Uterine smooth muscle cell (primary cell): ENCODE results near the gene OR5A1. TPM values are rescaled to one million over a fixed set of nuclear protein-coding genes. Genes with fewer than 3 reads are reported as not detected.

Experiments
- total RNA-seq: library from RNA; depleted of rRNA; stranded (reverse); fragments of >200 nt; gene quantifications from 2 replicates; pipeline ENCODE4 v1.2.3, GENCODE V29; 2014

OR5A1 gene
- total RNA-seq: not detected in 2 replicates

GRCh38 chr11:59436169-59436568 is at the start of gene OR5A1:
Gene OR5A1, plus strand, starts transcription at chr11:59436469. Its CDS starts 6,700 bp downstream, at chr11:59443169.

DNA sequence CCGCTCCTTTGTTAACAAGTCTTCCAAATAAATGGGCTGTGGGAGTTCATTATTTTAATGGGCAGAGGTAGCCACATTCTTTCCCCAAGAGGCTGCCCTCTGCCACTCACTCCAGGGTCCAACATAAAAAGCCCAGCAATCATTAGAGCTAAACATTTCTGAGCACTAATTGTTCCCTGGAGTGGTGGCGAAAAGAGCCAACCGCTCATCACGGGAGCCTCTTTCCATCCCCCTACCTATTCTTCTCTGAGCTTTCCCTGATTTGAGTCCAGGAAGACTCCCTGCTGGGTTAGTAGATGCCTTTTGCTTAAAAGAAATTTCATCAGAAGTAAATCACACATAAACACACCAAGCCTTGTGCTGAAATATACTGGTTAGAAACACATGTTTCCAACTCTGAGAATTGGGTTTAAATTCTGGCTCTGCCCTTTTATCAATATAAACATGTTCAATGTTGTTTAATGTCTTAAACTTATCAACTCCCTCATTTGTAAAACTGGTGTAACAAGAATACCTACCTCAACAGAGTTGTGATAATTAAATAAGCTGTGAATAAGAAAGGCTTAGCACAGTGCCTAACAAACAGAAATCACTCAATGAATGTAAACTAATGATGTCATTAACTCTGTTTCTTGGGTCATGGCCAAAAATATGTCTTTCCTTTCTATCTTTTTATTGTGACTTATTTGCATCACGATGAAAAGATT is 9.8 kb upstream of the OR5A1 start, which contains the start of gene OR5A2:
Gene OR5A2, minus strand, starts transcription at position 53 of the 707 bp plus-strand sequence. CDS start 3,460 bp downstream, outside the sequence.

GRCh38 chr11:59456661-59457060 is 20.4 kb downstream of the OR5A1 start, which contains the start of gene OR4D6:
Gene OR4D6, plus strand, starts transcription at chr11:59456961. Its CDS starts 0 bp downstream, at chr11:59456961.

DNA sequence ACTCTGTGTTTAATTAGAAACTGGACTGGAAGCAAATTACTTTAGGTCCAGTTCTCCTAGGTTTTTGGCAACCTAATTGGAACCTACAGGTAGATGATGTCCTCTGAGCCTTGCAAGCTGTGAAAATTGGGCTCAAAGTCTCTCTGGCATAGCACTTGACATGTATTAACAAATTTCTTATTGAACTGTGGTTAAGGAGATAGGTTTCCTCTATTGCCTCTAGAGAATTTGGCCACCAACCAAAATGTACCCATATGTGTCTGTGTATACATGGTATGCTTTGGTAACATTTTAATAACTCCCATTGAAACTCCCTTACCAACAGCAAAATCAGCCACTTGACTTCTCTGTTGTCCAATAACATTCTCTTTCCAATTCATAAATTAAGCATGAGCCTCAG is 36.7 kb downstream of the OR5A1 start, which contains the start of gene OR4D10:
Gene OR4D10, plus strand, starts transcription at position 301 of the 400 bp plus-strand sequence. CDS start 4,115 bp downstream, outside the sequence.

Other genes with a start within 250 kb of the OR5A1 start
- not detected in 2 replicates for gene MPEG1, start 223.5 kb upstream of the OR5A1 start, total RNA-seq
- gene OR5AN1, start 77.6 kb upstream of the OR5A1 start, total RNA-seq: not detected in 2 replicates
- not detected in 2 replicates for gene OR5A2, start 10.1 kb upstream of the OR5A1 start, total RNA-seq
- gene OR4D6, start 20.5 kb downstream of the OR5A1 start, total RNA-seq: not detected in 2 replicates
- gene OR4D10, start 36.8 kb downstream of the OR5A1 start, total RNA-seq: not detected in 2 replicates
- gene OR4D11, start 67.1 kb downstream of the OR5A1 start, total RNA-seq: 0.12 TPM in 1 of 2 replicates, not detected in the other
- not detected in 2 replicates for gene OR4D9, start 75.1 kb downstream of the OR5A1 start, total RNA-seq
- 44.9 and 55.2 TPM in 2 replicates for gene OSBP, start 179.3 kb downstream of the OR5A1 start, total RNA-seq
- gene PATL1, start 232.6 kb downstream of the OR5A1 start, total RNA-seq: 8.7 and 9.9 TPM in 2 replicates